Measurements from ENCODE around the gene TBC1D3B.

DNA sequence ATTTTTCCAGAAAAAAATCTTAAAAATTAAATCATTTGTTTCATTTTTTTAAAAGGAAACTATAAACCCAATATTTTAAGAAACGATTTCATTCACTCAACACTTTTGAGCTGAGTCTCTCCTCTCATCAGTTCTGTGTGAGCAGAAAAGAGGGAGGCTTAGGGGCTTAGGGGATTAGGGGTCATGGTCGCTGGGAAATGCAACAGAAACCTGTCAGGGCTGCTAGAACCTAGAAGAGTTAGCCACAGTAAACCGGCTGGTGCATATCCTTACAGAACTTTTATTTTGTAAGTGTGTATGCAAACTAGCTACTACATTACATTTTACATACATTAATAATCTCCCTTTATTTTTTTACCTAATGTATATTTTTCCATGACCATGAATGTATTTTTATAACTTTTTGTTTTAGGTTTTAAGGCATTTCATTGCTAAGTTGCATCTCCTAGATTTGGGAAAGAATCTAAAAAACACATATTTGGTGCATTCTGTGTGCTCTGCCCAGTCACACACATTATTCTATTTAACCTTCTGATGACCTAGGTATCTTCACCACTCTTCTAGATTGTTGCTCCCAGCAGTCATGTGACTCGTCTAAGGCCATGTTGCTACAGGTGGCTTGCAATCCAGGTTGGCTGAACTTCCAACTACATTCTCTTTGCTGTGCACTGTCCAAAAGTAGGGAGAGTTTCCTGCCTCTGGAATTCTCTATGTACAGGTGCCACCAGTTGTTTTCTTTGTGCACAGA, 24.4 kb downstream of the TBC1D3B start:
- TF ChIP-seq CTCF (IDR thresholded peaks at IDR 0.05; ENCODE audit: low read length), result no peak
- no peak for TF ChIP-seq EZH2 (optimal IDR thresholded peaks at IDR 0.05; ENCODE audit: low read depth, low read length)
- TF ChIP-seq EZH2phosphoT487 (IDR thresholded peaks at IDR 0.05; ENCODE audit: low read length), result no peak
